CD4-positive, alpha-beta T cell treated with Interleukin-4 for 1 hour (primary cell): Measurements from ENCODE around the gene MAPK9.
"Not testable (repeated sequence)": the region's sequence is repeated elsewhere in the genome, so short reads cannot be mapped to it uniquely, and the experiment has no call there.

Experiments
- DNase-seq, 2 donors: peaks; one replicate each; pipeline ENCODE4 v3.0.0-alpha.2; 2020 to 2022

MAPK9 gene

GRCh38 chr5:180222056-180222455 is 69.8 kb downstream of the MAPK9 start:
- DNase-seq = no peak

- DNase-seq = no peak
Observed at GRCh38 chr5:180217797-180218196, 74.1 kb downstream of the MAPK9 start.

GRCh38 chr5:180216646-180217171 is 75.2 kb downstream of the MAPK9 start:
- DNase-seq = no peak

- DNase-seq = no peak
Observed at GRCh38 chr5:180215783-180216630, 75.9 kb downstream of the MAPK9 start.

GRCh38 chr5:180214870-180215770 is 76.8 kb downstream of the MAPK9 start:
- no peak for DNase-seq

- DNase-seq = no peak
Observed at GRCh38 chr5:180213657-180214207, 78.2 kb downstream of the MAPK9 start.

GRCh38 chr5:180213256-180213600 is 78.7 kb downstream of the MAPK9 start:
- DNase-seq = no peak

- DNase-seq = no peak
Observed at GRCh38 chr5:180212363-180213255, 79.3 kb downstream of the MAPK9 start.

GRCh38 chr5:180211761-180212035 is 80.2 kb downstream of the MAPK9 start:
- no peak for DNase-seq

- DNase-seq = no peak
Observed at GRCh38 chr5:180210961-180211760, 80.7 kb downstream of the MAPK9 start.

- DNase-seq = not testable (repeated sequence)
Observed at GRCh38 chr5:180210077-180210476, 81.8 kb downstream of the MAPK9 start.

- peak; percentile 36 to 47 for DNase-seq
Observed at GRCh38 chr5:180209137-180209581, 82.7 kb downstream of the MAPK9 start, which contains the start of gene RASGEF1C. Gene RASGEF1C (minus strand): TSS chr5:180209211. CDS start chr5:180138052, 71,159 bp downstream.

GRCh38 chr5:180208435-180209081 is 83.3 kb downstream of the MAPK9 start:
- DNase-seq = no peak

GRCh38 chr5:180208038-180208434 is 83.8 kb downstream of the MAPK9 start:
- no peak for DNase-seq

- no peak for DNase-seq
Observed at GRCh38 chr5:180207593-180207992, 84.3 kb downstream of the MAPK9 start.

GRCh38 chr5:180206993-180207392 is 84.9 kb downstream of the MAPK9 start:
- no peak for DNase-seq

GRCh38 chr5:180205916-180206315 is 86.0 kb downstream of the MAPK9 start:
- DNase-seq = no peak

- DNase-seq = no peak
Observed at GRCh38 chr5:180204276-180204819, 87.5 kb downstream of the MAPK9 start.

GRCh38 chr5:180202939-180203573 is 88.8 kb downstream of the MAPK9 start:
- no peak for DNase-seq
